ENCODE data around the gene SYNRG. TPM values are rescaled to one million over a fixed set of nuclear protein-coding genes. Genes with fewer than 3 reads are reported as not detected.

Gene SYNRG
- total and polyA plus RNA-seq, 4 donors = 5.9 to 67.4 (median 22.3) TPM

GRCh38 chr17:37557482-37557881 lies 51.7 kb downstream of the SYNRG start:
- Histone ChIP-seq H3K27ac (ENCODE audit: low read depth in 1 of 2, low read length in 1 of 2) (no peak overlapping the region), H3K36me3 (ENCODE audit: control insufficient read depth in 4 of 4, insufficient read depth in 4 of 4, low read length in 4 of 4) (peaks cover 16 to 42% (median 30%) of the 10 kb centered on the region in 4 donors), H3K9me3 (ENCODE audit: control insufficient read depth in 4 of 4, insufficient read depth in 3 of 4, low read length in 3 of 4) (no peaks in the 10 kb centered on the region), H3K27me3 (ENCODE audit: control insufficient read depth in 3 of 3, insufficient read depth in 3 of 3, low read length in 2 of 3) (no peaks in the 10 kb centered on the region), H3K4me1 (ENCODE audit: control insufficient read depth in 5 of 5, insufficient read depth in 5 of 5, low read length in 5 of 5) (peaks cover 0 to 2% (median 0%) of the 10 kb centered on the region in 5 donors), H3K9ac (ENCODE audit: insufficient read depth in 1 of 2, low read length in 2 of 2) (no peak overlapping the region), H3K4me3 (no peak overlapping the region)
- 95 to 100% methylated on average over 2 of the region's 2 CpGs for WGBS, 2 donors
- TF ChIP-seq, protein P1, sequence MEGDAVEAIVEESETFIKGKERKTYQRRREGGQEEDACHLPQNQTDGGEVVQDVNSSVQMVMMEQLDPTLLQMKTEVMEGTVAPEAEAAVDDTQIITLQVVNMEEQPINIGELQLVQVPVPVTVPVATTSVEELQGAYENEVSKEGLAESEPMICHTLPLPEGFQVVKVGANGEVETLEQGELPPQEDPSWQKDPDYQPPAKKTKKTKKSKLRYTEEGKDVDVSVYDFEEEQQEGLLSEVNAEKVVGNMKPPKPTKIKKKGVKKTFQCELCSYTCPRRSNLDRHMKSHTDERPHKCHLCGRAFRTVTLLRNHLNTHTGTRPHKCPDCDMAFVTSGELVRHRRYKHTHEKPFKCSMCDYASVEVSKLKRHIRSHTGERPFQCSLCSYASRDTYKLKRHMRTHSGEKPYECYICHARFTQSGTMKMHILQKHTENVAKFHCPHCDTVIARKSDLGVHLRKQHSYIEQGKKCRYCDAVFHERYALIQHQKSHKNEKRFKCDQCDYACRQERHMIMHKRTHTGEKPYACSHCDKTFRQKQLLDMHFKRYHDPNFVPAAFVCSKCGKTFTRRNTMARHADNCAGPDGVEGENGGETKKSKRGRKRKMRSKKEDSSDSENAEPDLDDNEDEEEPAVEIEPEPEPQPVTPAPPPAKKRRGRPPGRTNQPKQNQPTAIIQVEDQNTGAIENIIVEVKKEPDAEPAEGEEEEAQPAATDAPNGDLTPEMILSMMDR (IDR thresholded peaks at IDR 0.05; ENCODE audit: control extremely low read depth, extremely low read depth) = no peak
- DNase-seq (no peak), ATAC-seq (ENCODE audit: insufficient read depth, low FRiP score) (no peak)

DNA sequence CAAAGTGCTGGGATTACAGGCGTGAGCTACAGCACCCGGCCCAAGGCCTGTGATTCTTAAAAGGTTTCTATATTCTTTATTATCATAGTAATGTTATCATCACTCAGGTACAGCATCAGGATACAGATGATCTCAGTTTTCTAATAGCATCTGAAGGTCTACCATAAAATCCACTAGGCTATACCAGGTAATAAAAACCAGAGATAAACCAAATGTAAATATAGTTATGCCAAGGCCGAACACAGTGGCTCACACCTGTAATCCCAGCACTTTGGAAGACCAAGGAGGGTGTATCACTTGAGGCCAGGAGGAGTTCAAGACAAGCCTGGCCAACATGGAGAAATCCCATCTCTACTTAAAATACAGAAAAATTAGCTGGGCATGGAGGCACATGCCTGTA lies 53.8 kb downstream of the SYNRG start:
- Histone ChIP-seq H3K27ac (ENCODE audit: low read depth in 1 of 2, low read length in 1 of 2) (no peak overlapping the region), H3K36me3 (ENCODE audit: control insufficient read depth in 4 of 4, insufficient read depth in 4 of 4, low read length in 4 of 4) (peaks cover 15 to 39% (median 26%) of the 10 kb centered on the region in 4 donors), H3K9me3 (ENCODE audit: control insufficient read depth in 4 of 4, insufficient read depth in 3 of 4, low read length in 3 of 4) (no peaks in the 10 kb centered on the region), H3K4me3 (no peak overlapping the region), H3K9ac (ENCODE audit: insufficient read depth in 1 of 2, low read length in 2 of 2) (no peak overlapping the region), H3K27me3 (ENCODE audit: control insufficient read depth in 3 of 3, insufficient read depth in 3 of 3, low read length in 2 of 3) (no peaks in the 10 kb centered on the region), H3K4me1 (ENCODE audit: control insufficient read depth in 5 of 5, insufficient read depth in 5 of 5, low read length in 5 of 5) (peaks cover 0 to 10% (median 0%) of the 10 kb centered on the region in 5 donors)
- 97 to 98% methylated on average over 3 of the region's 3 CpGs for WGBS, 2 donors
- TF ChIP-seq, protein P1 (IDR thresholded peaks at IDR 0.05; ENCODE audit: control extremely low read depth, extremely low read depth) = no peak
- no peak for DNase-seq
- ATAC-seq (ENCODE audit: insufficient read depth, low FRiP score) = no peak

DNA sequence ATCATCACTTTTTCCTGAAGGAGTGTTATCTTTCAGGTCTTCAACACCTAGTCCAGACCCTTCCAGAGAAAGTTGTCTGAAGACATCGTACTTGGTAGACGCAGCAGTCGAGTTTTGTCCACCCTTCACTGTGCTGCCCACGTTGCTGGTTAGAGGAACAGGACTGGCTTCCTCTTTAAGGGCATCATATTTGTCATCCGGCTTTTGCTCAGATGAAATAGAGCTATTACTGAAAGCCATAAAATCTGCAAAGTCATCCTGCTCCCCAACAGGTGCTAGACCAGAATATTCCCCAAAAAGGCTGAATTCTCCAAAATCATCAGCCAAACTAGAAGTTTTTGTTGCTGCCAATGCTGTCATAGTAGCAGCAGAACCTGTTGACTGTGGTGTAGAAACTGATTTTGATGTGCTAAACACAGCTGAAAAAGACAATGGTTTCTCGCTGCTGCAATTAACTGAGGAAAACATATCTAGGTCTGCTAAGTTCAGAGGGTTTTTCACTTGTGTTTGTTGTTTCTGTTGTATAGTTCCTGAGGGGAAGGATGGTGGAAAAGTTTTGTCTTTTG lies 55.7 kb downstream of the SYNRG start:
- H3K27ac ChIP-seq (ENCODE audit: low read depth in 1 of 2, low read length in 1 of 2) = no peak overlapping the region
- H3K4me1 ChIP-seq (ENCODE audit: control insufficient read depth in 5 of 5, insufficient read depth in 5 of 5, low read length in 5 of 5) = peaks cover 0 to 10% (median 0%) of the 10 kb centered on the region in 5 donors
- H3K9me3 ChIP-seq (ENCODE audit: control insufficient read depth in 4 of 4, insufficient read depth in 3 of 4, low read length in 3 of 4) = no peaks in the 10 kb centered on the region
- WGBS, 2 donors = 54 to 75% methylated on average over 6 of the region's 6 CpGs
- ATAC-seq (ENCODE audit: insufficient read depth, low FRiP score) (no peak), DNase-seq (no peak)
- H3K36me3 ChIP-seq (ENCODE audit: control insufficient read depth in 4 of 4, insufficient read depth in 4 of 4, low read length in 4 of 4) = peaks cover 10 to 26% (median 13%) of the 10 kb centered on the region in 4 donors
- TF ChIP-seq, protein P1 (IDR thresholded peaks at IDR 0.05; ENCODE audit: control extremely low read depth, extremely low read depth) = no peak
- no peaks in the 10 kb centered on the region for H3K27me3 ChIP-seq (ENCODE audit: control insufficient read depth in 3 of 3, insufficient read depth in 3 of 3, low read length in 2 of 3)
- no peak overlapping the region for H3K4me3 ChIP-seq
- no peak overlapping the region for H3K9ac ChIP-seq (ENCODE audit: insufficient read depth in 1 of 2, low read length in 2 of 2)

- DNase-seq (no peak), ATAC-seq (ENCODE audit: insufficient read depth, low FRiP score) (no peak)
- 90 to 93% methylated on average over 3 of the region's 3 CpGs for WGBS, 2 donors
- TF ChIP-seq, protein P1 (IDR thresholded peaks at IDR 0.05; ENCODE audit: control extremely low read depth, extremely low read depth) = no peak
- no peaks in the 10 kb centered on the region for H3K9me3 ChIP-seq (ENCODE audit: control insufficient read depth in 4 of 4, insufficient read depth in 3 of 4, low read length in 3 of 4)
- H3K4me1 ChIP-seq (ENCODE audit: control insufficient read depth in 5 of 5, insufficient read depth in 5 of 5, low read length in 5 of 5) = peaks cover 0 to 10% (median 0%) of the 10 kb centered on the region in 5 donors
- no peaks in the 10 kb centered on the region for H3K27me3 ChIP-seq (ENCODE audit: control insufficient read depth in 3 of 3, insufficient read depth in 3 of 3, low read length in 2 of 3)
- H3K36me3 ChIP-seq (ENCODE audit: control insufficient read depth in 4 of 4, insufficient read depth in 4 of 4, low read length in 4 of 4) = peaks cover 6 to 17% (median 10%) of the 10 kb centered on the region in 4 donors
- H3K27ac ChIP-seq (ENCODE audit: low read depth in 1 of 2, low read length in 1 of 2) = no peak overlapping the region
- no peak overlapping the region for H3K9ac ChIP-seq (ENCODE audit: insufficient read depth in 1 of 2, low read length in 2 of 2)
- no peak overlapping the region for H3K4me3 ChIP-seq
These were observed 57.4 kb downstream of the SYNRG start for GRCh38 chr17:37551788-37552187.

Data from lung (tissue), 12 donors.